Measurements from ENCODE around the gene SMURF2. TPM values are rescaled to one million over a fixed set of nuclear protein-coding genes. Genes with fewer than 3 reads are reported as not detected.
"Not testable (repeated sequence)": the region's sequence is repeated elsewhere in the genome, so short reads cannot be mapped to it uniquely, and the experiment has no call there.

SMURF2 gene
- total RNA-seq, 1 donor from 2014 or later, result 83.8 TPM

GRCh38 chr17:64599187-64599676, 62.9 kb downstream of the SMURF2 start:
- DNase-seq (ENCODE audit: low read depth in 2 of 2), result peak in 1 of 2 donors; percentile 36

GRCh38 chr17:64598672-64599071, 63.4 kb downstream of the SMURF2 start:
- DNase-seq (ENCODE audit: low read depth in 2 of 2), result no peak

GRCh38 chr17:64596988-64597387, 65.1 kb downstream of the SMURF2 start:
- DNase-seq (ENCODE audit: low read depth in 2 of 2), result no peak

GRCh38 chr17:64596439-64596838, 65.7 kb downstream of the SMURF2 start:
- no peak for DNase-seq (ENCODE audit: low read depth in 2 of 2)

- DNase-seq (ENCODE audit: low read depth in 2 of 2), result no peak
These were observed 70.2 kb downstream of the SMURF2 start for GRCh38 chr17:64591944-64592343.

- DNase-seq (ENCODE audit: low read depth in 2 of 2), result no peak
These were observed 77.0 kb downstream of the SMURF2 start for GRCh38 chr17:64585146-64585545.

- DNase-seq (ENCODE audit: low read depth in 2 of 2), result no peak
These were observed 79.1 kb downstream of the SMURF2 start for GRCh38 chr17:64583038-64583437.

- no peak for DNase-seq (ENCODE audit: low read depth in 2 of 2)
These were observed 81.5 kb downstream of the SMURF2 start for GRCh38 chr17:64580384-64581315.

GRCh38 chr17:64579917-64580316, 82.2 kb downstream of the SMURF2 start:
- no peak for DNase-seq (ENCODE audit: low read depth in 2 of 2)

- DNase-seq (ENCODE audit: low read depth in 2 of 2), result not testable (repeated sequence)
These were observed 85.1 kb downstream of the SMURF2 start for GRCh38 chr17:64577025-64577424.

- DNase-seq (ENCODE audit: low read depth in 2 of 2), result no peak
These were observed 86.7 kb downstream of the SMURF2 start for GRCh38 chr17:64575431-64575830.

GRCh38 chr17:64574646-64575045, 87.5 kb downstream of the SMURF2 start:
- no peak for DNase-seq (ENCODE audit: low read depth in 2 of 2)

GRCh38 chr17:64573214-64573613, 88.9 kb downstream of the SMURF2 start:
- no peak for DNase-seq (ENCODE audit: low read depth in 2 of 2)

GRCh38 chr17:64572682-64573154, 89.4 kb downstream of the SMURF2 start:
- DNase-seq (ENCODE audit: low read depth in 2 of 2), result peak; percentile 76 to 81

- no peak for DNase-seq (ENCODE audit: low read depth in 2 of 2)
These were observed 90.4 kb downstream of the SMURF2 start for GRCh38 chr17:64571746-64572145.

- DNase-seq (ENCODE audit: low read depth in 2 of 2), result no peak
These were observed 96.5 kb downstream of the SMURF2 start for GRCh38 chr17:64565563-64565962.

- DNase-seq (ENCODE audit: low read depth in 2 of 2), result no peak
These were observed 98.0 kb downstream of the SMURF2 start for GRCh38 chr17:64564098-64564497.

GRCh38 chr17:64555281-64555680, 106.8 kb downstream of the SMURF2 start:
- DNase-seq (ENCODE audit: low read depth in 2 of 2), result no peak

- DNase-seq (ENCODE audit: low read depth in 2 of 2), result no peak
These were observed 108.0 kb downstream of the SMURF2 start for GRCh38 chr17:64554028-64554637.

GRCh38 chr17:64551461-64551860, 110.6 kb downstream of the SMURF2 start:
- DNase-seq (ENCODE audit: low read depth in 2 of 2), result no peak

GRCh38 chr17:64547319-64547718, 114.8 kb downstream of the SMURF2 start:
- no peak for DNase-seq (ENCODE audit: low read depth in 2 of 2)

GRCh38 chr17:64546716-64547115, 115.4 kb downstream of the SMURF2 start:
- DNase-seq (ENCODE audit: low read depth in 2 of 2), result no peak

GRCh38 chr17:64544742-64545141, 117.4 kb downstream of the SMURF2 start:
- no peak for DNase-seq (ENCODE audit: low read depth in 2 of 2)

Measured in dermis microvascular lymphatic vessel endothelial cell (primary cell).